WTC11 (cell line): Measurements from ENCODE around the gene SLC17A2. TPM values are rescaled to one million over a fixed set of nuclear protein-coding genes. Genes with fewer than 3 reads are reported as not detected.
A peak's percentile ranks its signal among the peaks of the same experiment; 100 is the strongest.

Experiments
- ATAC-seq: fragments of 200-7000 bp; cut with Tn5 transposase; 2 replicates; pipeline ENCODE4 v1.10.0; 2021; ENCODE audit warnings: mild to moderate bottlenecking, moderate library complexity
- CTCF ChIA-PET: fragments of 300-600 bp; sonication (Branson Sonifier 250); formaldehyde crosslinking; loops from one replicate; lab custom pipeline; 2021; ENCODE audit warnings: antibody characterized with exemption; lab: Charles Lee
- POLR2A ChIA-PET: fragments of 350-600 bp; sonication (Branson Sonifier 250); formaldehyde crosslinking; loops from one replicate; lab custom pipeline; 2021; ENCODE audit warnings: antibody characterized with exemption; lab: Charles Lee
- DNase-seq: peaks from one replicate; pipeline ENCODE4 v3.0.0; 2021; ENCODE audit warnings: low spot score
- H3K27ac Mint-ChIP-seq: 2 replicates; pipeline ENCODE4 v1.8.0; 2021; ENCODE audit warnings: mixed read lengths
- H3K27me3 Mint-ChIP-seq: 2 replicates; pipeline ENCODE4 v1.8.0; 2021; ENCODE audit warnings: low read depth, mild to moderate bottlenecking, moderate library complexity, mixed read lengths
- H3K36me3 Mint-ChIP-seq: 2 replicates; pipeline ENCODE4 v1.8.0; 2021; ENCODE audit warnings: mixed read lengths
- H3K4me1 Mint-ChIP-seq: 2 replicates; pipeline ENCODE4 v1.8.0; 2022; ENCODE audit warnings: mixed read lengths
- H3K4me3 Mint-ChIP-seq: 2 replicates; pipeline ENCODE4 v1.8.0; 2021; ENCODE audit warnings: mild to moderate bottlenecking, moderate library complexity, mixed read lengths
- H3K9me3 Mint-ChIP-seq: 2 replicates; pipeline ENCODE4 v1.8.0; 2021; ENCODE audit warnings: mixed read lengths
- ATF6 ChIP-seq: sonication (generic); formaldehyde crosslinking; IDR thresholded peaks from 2 replicates; pipeline ENCODE4 v1.8.1; 2023; ENCODE audit warnings: mild to moderate bottlenecking, missing genetic modification reagents
- CREM ChIP-seq: sonication (generic); formaldehyde crosslinking; IDR thresholded peaks from 2 replicates; pipeline ENCODE4 v1.8.1; 2022; ENCODE audit warnings: mild to moderate bottlenecking, missing genetic modification reagents, moderate library complexity
- CTCF ChIP-seq: fragments of 200-600 bp; IDR thresholded peaks from 2 replicates; pipeline ENCODE4 v1.8.0; 2022; ENCODE audit warnings: antibody characterized with exemption
- ESRRA ChIP-seq: sonication (generic); formaldehyde crosslinking; IDR thresholded peaks from 2 replicates; pipeline ENCODE4 v1.8.1; 2022; ENCODE audit warnings: mild to moderate bottlenecking, missing genetic modification reagents, borderline replicate concordance
- FOXP1 ChIP-seq: sonication (generic); formaldehyde crosslinking; IDR thresholded peaks from 2 replicates; pipeline ENCODE4 v1.8.0; 2022; ENCODE audit warnings: missing genetic modification reagents, mild to moderate bottlenecking, moderate library complexity, borderline replicate concordance
- GABPB1 ChIP-seq: sonication (generic); formaldehyde crosslinking; IDR thresholded peaks from 2 replicates; pipeline ENCODE4 v1.8.1; 2023; ENCODE audit warnings: mild to moderate bottlenecking, missing genetic modification reagents
- IRF1 ChIP-seq: sonication (generic); formaldehyde crosslinking; IDR thresholded peaks from 2 replicates; pipeline ENCODE4 v1.8.0; 2023; ENCODE audit warnings: missing genetic modification reagents
- MXD4 ChIP-seq: fragments of 250-450 bp; sonication (Bioruptor Pico); IDR thresholded peaks from 2 replicates; pipeline ENCODE4 v1.8.0; 2021; ENCODE audit warnings: mild to moderate bottlenecking, moderate library complexity, borderline replicate concordance
- NFE2L1 ChIP-seq: sonication (generic); formaldehyde crosslinking; IDR thresholded peaks from 2 replicates; pipeline ENCODE4 v1.8.1; 2023; ENCODE audit warnings: missing genetic modification reagents
- OVOL2 ChIP-seq: fragments of 250-450 bp; sonication (Bioruptor Pico); IDR thresholded peaks from 2 replicates; pipeline ENCODE4 v1.9.0; 2021; ENCODE audit warnings: mild to moderate bottlenecking, borderline replicate concordance
- SMAD4 ChIP-seq: sonication (generic); formaldehyde crosslinking; IDR thresholded peaks from 2 replicates; pipeline ENCODE4 v1.8.0; 2022; ENCODE audit warnings: mild to moderate bottlenecking, missing genetic modification reagents
- SOX15 ChIP-seq: fragments of 250-450 bp; sonication (Bioruptor Pico); IDR thresholded peaks from 2 replicates; pipeline ENCODE4 v1.9.0; 2021; ENCODE audit warnings: mild to moderate bottlenecking
- STAT6 ChIP-seq: sonication (generic); formaldehyde crosslinking; conservative IDR thresholded peaks from 2 replicates; pipeline ENCODE4 v1.8.1; 2023; ENCODE audit warnings: mild to moderate bottlenecking, low read depth, missing genetic modification reagents, moderate library complexity
- TEAD4 ChIP-seq: sonication (generic); formaldehyde crosslinking; IDR thresholded peaks from 2 replicates; pipeline ENCODE4 v1.8.0; 2022; ENCODE audit warnings: mild to moderate bottlenecking, missing genetic modification reagents
- ZBTB21 ChIP-seq: sonication (generic); formaldehyde crosslinking; IDR thresholded peaks from 2 replicates; pipeline ENCODE4 v1.8.1; 2023; ENCODE audit warnings: mild to moderate bottlenecking, missing genetic modification reagents, borderline replicate concordance
- ZNF121 ChIP-seq: sonication (generic); formaldehyde crosslinking; IDR thresholded peaks from 2 replicates; pipeline ENCODE4 v1.8.0; 2023; ENCODE audit warnings: missing genetic modification reagents
- ZNF317 ChIP-seq: sonication (generic); formaldehyde crosslinking; IDR thresholded peaks from 2 replicates; pipeline ENCODE4 v1.8.1; 2023; ENCODE audit warnings: low read depth, mild to moderate bottlenecking, moderate library complexity, missing genetic modification reagents, borderline replicate concordance
- ZNF423 ChIP-seq: fragments of 250-450 bp; sonication (Bioruptor Pico); IDR thresholded peaks from 2 replicates; pipeline ENCODE4 v2.1.2; 2022; ENCODE audit warnings: mild to moderate bottlenecking, moderate library complexity
- ZNF425 ChIP-seq: fragments of 250-450 bp; sonication (Bioruptor Pico); conservative IDR thresholded peaks from 2 replicates; pipeline ENCODE4 v1.9.0; 2021; ENCODE audit warnings: mild to moderate bottlenecking
- total RNA-seq: library from RNA; stranded (reverse); gene quantifications from 3 replicates; pipeline ENCODE4 v1.2.3, GENCODE V29; 2021

Gene SLC17A2
- total RNA-seq, 1 experiment from 2014 or later = not detected

GRCh38 chr6:25892877-25893276 is 37.6 kb downstream of the SLC17A2 start (continued):
- no peak for TF ChIP-seq ZBTB21 (CRISPR knock-in tag)

- H3K4me3 Mint-ChIP-seq = no peak overlapping the region
- no peaks in the 10 kb centered on the region for H3K27me3 Mint-ChIP-seq
- POLR2A ChIA-PET = no interaction called here
- no peak overlapping the region for H3K27ac Mint-ChIP-seq
- no peak for DNase-seq
- no peaks in the 10 kb centered on the region for H3K4me1 Mint-ChIP-seq
- H3K36me3 Mint-ChIP-seq = no peaks in the 10 kb centered on the region
- ATAC-seq = peak; percentile 84
- H3K9me3 Mint-ChIP-seq = peaks cover 5% of the 10 kb centered on the region; the same call in 1 of the 2 replicates
- peak; percentile 34 for TF ChIP-seq CTCF
- TF ChIP-seq STAT6 (CRISPR knock-in tag) = no peak
- TF ChIP-seq, all 79 proteins: peak for 1
- CTCF ChIA-PET = interaction anchor here (0.7 to 2.1 kb wide), 10 partner anchors 8 to 263 kb away, joined by 3 to 12 read pairs (median 4); no protein-coding TSS in a partner anchor
Measured at GRCh38 chr6:25889877-25890853, 40.3 kb downstream of the SLC17A2 start.

GRCh38 chr6:25888626-25889025 is 41.9 kb downstream of the SLC17A2 start:
- CTCF ChIA-PET = interaction anchor here (2.1 kb wide), 1 partner anchor 170 kb away, joined by 12 read pairs; no protein-coding TSS in a partner anchor
- TF ChIP-seq GABPB1 (CRISPR knock-in tag) (no peak), ZNF121 (no peak), CREM (CRISPR knock-in tag) (no peak), FOXP1 (CRISPR knock-in tag) (no peak), IRF1 (CRISPR knock-in tag) (no peak), ESRRA (CRISPR knock-in tag) (no peak), ZNF425 (CRISPR knock-in tag) (no peak), SMAD4 (CRISPR knock-in tag) (no peak), NFE2L1 (CRISPR knock-in tag) (no peak), ZNF423 (CRISPR knock-in tag) (no peak), OVOL2 (CRISPR knock-in tag) (no peak), MXD4 (CRISPR knock-in tag) (no peak), SOX15 (CRISPR knock-in tag) (no peak), TEAD4 (CRISPR knock-in tag) (no peak), ATF6 (no peak), ZNF317 (CRISPR knock-in tag) (no peak)

More at GRCh38 chr6:25888626-25889025, 41.9 kb downstream of the SLC17A2 start:
- no peaks in the 10 kb centered on the region for H3K36me3 Mint-ChIP-seq
- no peaks in the 10 kb centered on the region for H3K4me1 Mint-ChIP-seq
- H3K27ac Mint-ChIP-seq = no peak overlapping the region
- POLR2A ChIA-PET = no interaction called here
- no peak for ATAC-seq
- no peak for DNase-seq
- H3K9me3 Mint-ChIP-seq = peaks cover 5% of the 10 kb centered on the region; the same call in 1 of the 2 replicates
- no peak overlapping the region for H3K4me3 Mint-ChIP-seq
- H3K27me3 Mint-ChIP-seq = no peaks in the 10 kb centered on the region
